Measurements from ENCODE around the gene ISCU. TPM values are rescaled to one million over a fixed set of nuclear protein-coding genes. Genes with fewer than 3 reads are reported as not detected.

The ISCU gene
- total and polyA plus RNA-seq, 9 of the 15 experiments (the other 6 are each of a cell fraction or from before 2014, with no cell fraction given) = 15.9 to 92.5 (median 77.3) TPM

GRCh38 chr12:108605000-108605689 is 42.7 kb downstream of the ISCU start (continued):
- TF ChIP-seq ZNF695 (CRISPR knock-in tag; IDR thresholded peaks at IDR 0.05) (no peak), ATF2 (CRISPR knock-in tag; IDR thresholded peaks at IDR 0.05) (no peak), MLX (CRISPR knock-in tag; conservative IDR thresholded peaks at IDR 0.05) (no peak), RBM22 (IDR thresholded peaks at IDR 0.05; ENCODE audit: low read depth, low read length, poor library complexity, severe bottlenecking) (no peak), KDM5B (IDR thresholded peaks at IDR 0.05; ENCODE audit: insufficient replicate concordance, low read depth, low read length) (no peak), FUS (optimal IDR thresholded peaks at IDR 0.05; ENCODE audit: low read depth, low read length) (no peak), KLF16 (IDR thresholded peaks at IDR 0.05) (no peak), MAZ (CRISPR knock-in tag; conservative IDR thresholded peaks at IDR 0.05 in 1 of 2, IDR thresholded peaks at IDR 0.05 in 1 of 2) (no peak), SIN3B (IDR thresholded peaks at IDR 0.05; ENCODE audit: low read depth) (no peak), ZC3H11A (IDR thresholded peaks at IDR 0.05; ENCODE audit: low read depth, low read length) (no peak), PHF20 (IDR thresholded peaks at IDR 0.05; ENCODE audit: partially characterized antibody) (no peak), ZNF354B (CRISPR knock-in tag; IDR thresholded peaks at IDR 0.05) (no peak), SLC30A9 (CRISPR knock-in tag; IDR thresholded peaks at IDR 0.05) (no peak), JUNB (CRISPR knock-in tag; conservative IDR thresholded peaks at IDR 0.05) (no peak), PCBP2 (IDR thresholded peaks at IDR 0.05; ENCODE audit: low read depth, low read length, poor library complexity, severe bottlenecking) (no peak), ZNF431 (CRISPR knock-in tag; IDR thresholded peaks at IDR 0.05) (0 out of 2 replicates have a peak, but pooled peaks have one; percentile 17), CTBP1 (IDR thresholded peaks at IDR 0.05; ENCODE audit: borderline replicate concordance) (no peak), CEBPG (CRISPR knock-in tag; IDR thresholded peaks at IDR 0.05) (0 out of 2 replicates have a peak, but pooled peaks have one; percentile 24), CEBPG (tag; conservative IDR thresholded peaks at IDR 0.05 in 1 of 2, IDR thresholded peaks at IDR 0.05 in 1 of 2) (no peak), CREB3L1 (IDR thresholded peaks at IDR 0.05; ENCODE audit: borderline replicate concordance, low read depth) (no peak), ZNF197 (CRISPR knock-in tag; IDR thresholded peaks at IDR 0.05; ENCODE audit: low read depth) (no peak), ZNF3 (CRISPR knock-in tag; IDR thresholded peaks at IDR 0.05) (no peak), GTF2A2 (tag; IDR thresholded peaks at IDR 0.05) (no peak), HDAC2 (IDR thresholded peaks at IDR 0.05) (no peak), ZNF146 (CRISPR knock-in tag; IDR thresholded peaks at IDR 0.05; ENCODE audit: unreplicated experiment) (peak; percentile 89), ZNF764 (CRISPR knock-in tag; IDR thresholded peaks at IDR 0.05; ENCODE audit: low read depth) (no peak), SIN3A (IDR thresholded peaks at IDR 0.05; ENCODE audit: borderline replicate concordance in 2 of 2, control insufficient read depth in 1 of 2, low read depth in 2 of 2, low read length in 2 of 2) (no peak)
